GM12864 (cell line): ENCODE data around the gene IQSEC1.

Experiments used
- DNase-seq: peaks from one replicate; pipeline ENCODE4 v3.0.0-alpha.2; 2011; ENCODE audit warnings: low read depth
- H3K4me3 ChIP-seq: 2 replicates; pipeline ENCODE4 v1.5.1; 2011; ENCODE audit warnings: mild to moderate bottlenecking, low read depth, low read length, control low read depth
- CTCF ChIP-seq: IDR thresholded peaks from 2 replicates; pipeline ENCODE4 v1.5.1; 2011; ENCODE audit warnings: low read depth, mild to moderate bottlenecking, moderate library complexity, low read length, control low read depth, inconsistent platforms; ENCODE audit errors: missing control alignments

The IQSEC1 gene

GRCh38 chr3:12924437-12924836 lies 148.8 kb downstream of the IQSEC1 start:
- no peak for TF ChIP-seq CTCF
- DNase-seq: no peak
- H3K4me3 ChIP-seq: no peak overlapping the region

- H3K4me3 ChIP-seq: no peak overlapping the region
- DNase-seq: no peak
- TF ChIP-seq CTCF: no peak
Measured at GRCh38 chr3:12922881-12923431, 150.3 kb downstream of the IQSEC1 start.

- no peak for DNase-seq
- no peak for TF ChIP-seq CTCF
- no peak overlapping the region for H3K4me3 ChIP-seq
Measured at GRCh38 chr3:12922306-12922705, 150.9 kb downstream of the IQSEC1 start.

- no peak for DNase-seq
- no peak overlapping the region for H3K4me3 ChIP-seq
Measured at GRCh38 chr3:12921736-12922135, 151.5 kb downstream of the IQSEC1 start.

GRCh38 chr3:12920967-12921366 lies 152.3 kb downstream of the IQSEC1 start:
- TF ChIP-seq CTCF: no peak
- no peak overlapping the region for H3K4me3 ChIP-seq
- no peak for DNase-seq

More at GRCh38 chr3:12921736-12922135, 151.5 kb downstream of the IQSEC1 start:
- no peak for TF ChIP-seq CTCF

- DNase-seq: no peak
- no peak for TF ChIP-seq CTCF
- no peak overlapping the region for H3K4me3 ChIP-seq
Measured at GRCh38 chr3:12919205-12919604, 154.0 kb downstream of the IQSEC1 start.

GRCh38 chr3:12918231-12918630 lies 155.0 kb downstream of the IQSEC1 start:
- DNase-seq: no peak
- H3K4me3 ChIP-seq: no peak overlapping the region
- no peak for TF ChIP-seq CTCF
